ENCODE measurements around the gene LOC128125822.
A peak's percentile ranks its signal among the peaks of the same experiment; 100 is the strongest.

Gene LOC128125822

DNA sequence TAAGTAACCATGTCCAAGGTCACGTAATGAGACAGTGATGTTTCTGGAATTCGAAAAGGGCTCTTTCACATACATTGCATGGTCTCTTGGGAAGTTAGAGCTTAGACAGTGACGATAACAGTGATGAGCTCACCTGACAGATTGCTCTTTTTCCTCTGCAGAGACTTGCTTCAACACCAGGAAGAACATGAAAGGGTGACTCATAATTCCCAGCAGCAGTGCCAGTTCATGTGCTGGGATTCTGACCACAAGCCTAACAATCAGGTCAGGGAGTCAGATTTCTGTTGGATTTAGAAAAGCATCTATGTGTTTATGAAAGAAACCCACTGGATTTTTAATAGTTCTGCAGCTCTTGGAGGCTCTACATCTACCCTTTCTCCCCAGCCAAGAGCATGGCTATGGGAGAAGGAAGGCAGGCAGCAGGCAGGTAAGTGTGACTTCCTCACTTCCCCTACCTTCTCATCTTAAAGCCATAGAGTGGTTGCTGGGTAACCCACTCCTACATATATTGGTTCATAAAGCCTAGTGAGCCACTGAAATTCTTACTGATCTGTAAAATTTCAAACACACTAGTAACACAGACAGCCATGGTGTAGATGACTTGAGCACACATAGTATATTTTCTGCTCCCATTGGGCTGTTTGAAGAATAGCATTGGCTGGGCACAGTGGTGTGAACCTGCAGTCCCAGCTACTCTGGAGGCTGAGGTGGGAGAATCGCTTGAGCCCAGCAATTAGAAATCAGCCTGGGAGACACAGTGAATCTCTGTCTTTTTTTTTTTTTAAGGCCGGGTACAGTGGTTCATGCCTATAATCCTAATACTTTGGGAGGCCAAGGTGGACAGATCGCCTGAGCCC lies 44.4 kb upstream of the LOC128125822 start:
- no peaks in the 10 kb centered on the region for H3K36me3 ChIP-seq
- no peak overlapping the region for H3K4me3 ChIP-seq
- H3K27ac ChIP-seq, result peak overlapping the region in 1 of 4 donors; percentile 46
- H3K9me3 ChIP-seq, result no peaks in the 10 kb centered on the region
- peak in 1 of 3 donors; percentile 74 for DNase-seq
- TF ChIP-seq POLR2A (IDR thresholded peaks at IDR 0.05), result no peak
- TF ChIP-seq, protein P1, sequence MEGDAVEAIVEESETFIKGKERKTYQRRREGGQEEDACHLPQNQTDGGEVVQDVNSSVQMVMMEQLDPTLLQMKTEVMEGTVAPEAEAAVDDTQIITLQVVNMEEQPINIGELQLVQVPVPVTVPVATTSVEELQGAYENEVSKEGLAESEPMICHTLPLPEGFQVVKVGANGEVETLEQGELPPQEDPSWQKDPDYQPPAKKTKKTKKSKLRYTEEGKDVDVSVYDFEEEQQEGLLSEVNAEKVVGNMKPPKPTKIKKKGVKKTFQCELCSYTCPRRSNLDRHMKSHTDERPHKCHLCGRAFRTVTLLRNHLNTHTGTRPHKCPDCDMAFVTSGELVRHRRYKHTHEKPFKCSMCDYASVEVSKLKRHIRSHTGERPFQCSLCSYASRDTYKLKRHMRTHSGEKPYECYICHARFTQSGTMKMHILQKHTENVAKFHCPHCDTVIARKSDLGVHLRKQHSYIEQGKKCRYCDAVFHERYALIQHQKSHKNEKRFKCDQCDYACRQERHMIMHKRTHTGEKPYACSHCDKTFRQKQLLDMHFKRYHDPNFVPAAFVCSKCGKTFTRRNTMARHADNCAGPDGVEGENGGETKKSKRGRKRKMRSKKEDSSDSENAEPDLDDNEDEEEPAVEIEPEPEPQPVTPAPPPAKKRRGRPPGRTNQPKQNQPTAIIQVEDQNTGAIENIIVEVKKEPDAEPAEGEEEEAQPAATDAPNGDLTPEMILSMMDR (IDR thresholded peaks at IDR 0.05), result no peak
- no peaks in the 10 kb centered on the region for H3K27me3 ChIP-seq
- peaks cover 0 to 5% (median 0%) of the 10 kb centered on the region in 4 donors for H3K4me1 ChIP-seq

- peaks cover 0 to 5% (median 0%) of the 10 kb centered on the region in 4 donors for H3K4me1 ChIP-seq
- no peak for TF ChIP-seq POLR2A (IDR thresholded peaks at IDR 0.05)
- TF ChIP-seq, protein P1 (IDR thresholded peaks at IDR 0.05), result no peak
- H3K36me3 ChIP-seq, result no peaks in the 10 kb centered on the region
- DNase-seq, result no peak
- no peaks in the 10 kb centered on the region for H3K27me3 ChIP-seq
- no peaks in the 10 kb centered on the region for H3K9me3 ChIP-seq
- H3K27ac ChIP-seq, result no peak overlapping the region
- H3K4me3 ChIP-seq, result no peak overlapping the region
These were observed 42.8 kb upstream of the LOC128125822 start for GRCh38 chr6:63529498-63529897.

DNA sequence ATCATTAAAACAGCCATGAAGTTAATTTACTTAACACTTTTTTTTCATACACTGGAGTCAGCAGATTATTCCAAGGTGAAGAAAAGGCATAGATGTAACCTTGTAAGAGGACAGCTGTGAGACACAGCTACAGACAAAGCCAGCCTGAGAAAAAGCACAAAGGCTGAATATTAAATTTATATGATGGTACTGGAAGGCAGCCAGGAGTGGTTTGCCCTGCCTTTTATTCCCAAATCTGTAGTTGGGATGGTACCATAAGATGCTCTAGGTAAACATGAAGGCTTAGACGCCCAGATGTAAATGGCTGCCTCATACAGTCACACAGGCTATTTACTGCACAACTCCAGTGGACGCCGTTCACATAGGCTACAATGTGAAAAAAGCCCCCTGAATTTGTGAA lies 42.1 kb upstream of the LOC128125822 start:
- Histone ChIP-seq H3K4me1 (peaks cover 0 to 5% (median 0%) of the 10 kb centered on the region in 4 donors), H3K9me3 (no peaks in the 10 kb centered on the region), H3K4me3 (no peak overlapping the region), H3K36me3 (no peaks in the 10 kb centered on the region), H3K27me3 (no peaks in the 10 kb centered on the region), H3K27ac (no peak overlapping the region)
- no peak for DNase-seq
- TF ChIP-seq, protein P1 (IDR thresholded peaks at IDR 0.05), result no peak
- no peak for TF ChIP-seq POLR2A (IDR thresholded peaks at IDR 0.05)

- Histone ChIP-seq H3K9me3 (no peaks in the 10 kb centered on the region), H3K27ac (no peak overlapping the region), H3K4me1 (peaks cover 0 to 5% (median 0%) of the 10 kb centered on the region in 4 donors), H3K4me3 (no peak overlapping the region), H3K36me3 (no peaks in the 10 kb centered on the region), H3K27me3 (no peaks in the 10 kb centered on the region)
- TF ChIP-seq, protein P1 (IDR thresholded peaks at IDR 0.05), result no peak
- no peak for TF ChIP-seq POLR2A (IDR thresholded peaks at IDR 0.05)
- DNase-seq, result no peak
These were observed 41.3 kb upstream of the LOC128125822 start for GRCh38 chr6:63530991-63531390.

GRCh38 chr6:63533026-63533425 lies 39.3 kb upstream of the LOC128125822 start:
- no peaks in the 10 kb centered on the region for H3K27me3 ChIP-seq
- no peak overlapping the region for H3K4me3 ChIP-seq

More at GRCh38 chr6:63533026-63533425, 39.3 kb upstream of the LOC128125822 start:
- TF ChIP-seq, protein P1 (IDR thresholded peaks at IDR 0.05), result no peak
- no peak for TF ChIP-seq POLR2A (IDR thresholded peaks at IDR 0.05)
- Histone ChIP-seq H3K4me1 (peaks cover 0 to 2% (median 0%) of the 10 kb centered on the region in 4 donors), H3K27ac (no peak overlapping the region), H3K9me3 (no peaks in the 10 kb centered on the region), H3K36me3 (no peaks in the 10 kb centered on the region)
- no peak for DNase-seq

Measured in Peyer's patch (tissue), 4 donors.